HG03175 (cell line): ENCODE measurements around the gene YBX3.

Experiments
- ATAC-seq: cut with Tn5 transposase; IDR thresholded peaks from one replicate; pipeline ENCODE4 v1.9.1; 2021; ENCODE audit warnings: mild to moderate bottlenecking, moderate library complexity; ENCODE audit not compliant: unreplicated experiment

The YBX3 gene

DNA sequence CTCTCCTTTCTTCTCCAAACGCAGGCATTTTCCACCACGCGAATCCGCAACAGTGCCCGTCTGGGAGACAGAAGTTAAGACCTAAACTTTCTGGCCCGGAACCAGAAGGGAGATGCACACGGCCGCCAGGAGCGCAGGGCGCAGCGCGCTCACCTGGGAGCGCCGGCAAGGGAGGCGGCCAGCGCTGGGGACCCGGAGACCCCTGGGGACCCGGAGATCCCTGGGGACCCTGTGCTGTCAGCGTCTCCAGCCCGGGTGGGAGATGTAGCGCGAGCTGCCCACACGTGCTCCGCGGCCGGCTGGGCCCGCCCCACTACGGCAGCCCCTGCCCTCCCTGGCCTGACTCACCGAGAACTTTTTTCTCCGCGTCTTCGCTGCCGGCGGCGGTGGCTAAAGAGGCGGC lies 620 bp downstream of the YBX3 start:
- ATAC-seq = peak; percentile 52

DNA sequence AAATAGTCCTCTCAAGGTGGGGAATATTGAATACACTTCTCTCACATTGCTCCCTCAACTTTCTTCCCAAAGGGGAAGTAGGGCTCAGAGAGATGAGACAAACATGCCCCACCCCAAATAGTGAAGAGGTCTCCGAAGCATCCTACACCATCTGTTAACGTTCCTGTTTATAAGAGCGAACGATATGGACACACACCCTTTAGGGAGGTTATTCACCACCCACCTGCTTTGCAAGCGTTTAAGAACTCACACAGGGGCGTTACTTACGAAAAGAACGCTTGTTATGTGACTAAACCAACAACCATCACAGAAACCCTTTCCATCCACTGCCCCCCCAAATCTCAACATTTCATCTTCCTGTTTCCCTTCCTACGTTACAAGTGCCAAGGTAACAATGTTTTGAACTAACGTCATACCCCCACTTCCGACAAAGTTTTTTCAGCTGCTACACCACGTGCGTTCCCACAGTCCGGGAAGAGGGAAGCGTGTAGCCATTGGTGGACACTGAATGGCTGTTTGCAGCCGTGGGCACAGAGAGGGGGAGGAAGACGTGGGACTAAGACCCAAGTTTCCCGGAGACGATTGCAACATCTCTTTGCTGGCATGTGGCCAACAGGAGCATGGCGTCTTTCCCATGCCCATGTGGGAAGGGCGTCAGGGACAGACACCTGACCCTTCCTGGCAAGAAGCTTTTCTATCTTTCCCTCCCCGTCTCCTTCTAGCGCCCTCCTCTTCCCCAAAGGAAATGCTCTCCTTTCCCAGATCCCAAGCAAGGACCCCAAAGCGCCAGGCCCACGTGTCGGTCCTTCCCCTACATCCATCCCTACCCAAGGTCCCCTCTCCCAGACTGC lies 1.2 kb downstream of the YBX3 start:
- ATAC-seq = peak; percentile 40

DNA sequence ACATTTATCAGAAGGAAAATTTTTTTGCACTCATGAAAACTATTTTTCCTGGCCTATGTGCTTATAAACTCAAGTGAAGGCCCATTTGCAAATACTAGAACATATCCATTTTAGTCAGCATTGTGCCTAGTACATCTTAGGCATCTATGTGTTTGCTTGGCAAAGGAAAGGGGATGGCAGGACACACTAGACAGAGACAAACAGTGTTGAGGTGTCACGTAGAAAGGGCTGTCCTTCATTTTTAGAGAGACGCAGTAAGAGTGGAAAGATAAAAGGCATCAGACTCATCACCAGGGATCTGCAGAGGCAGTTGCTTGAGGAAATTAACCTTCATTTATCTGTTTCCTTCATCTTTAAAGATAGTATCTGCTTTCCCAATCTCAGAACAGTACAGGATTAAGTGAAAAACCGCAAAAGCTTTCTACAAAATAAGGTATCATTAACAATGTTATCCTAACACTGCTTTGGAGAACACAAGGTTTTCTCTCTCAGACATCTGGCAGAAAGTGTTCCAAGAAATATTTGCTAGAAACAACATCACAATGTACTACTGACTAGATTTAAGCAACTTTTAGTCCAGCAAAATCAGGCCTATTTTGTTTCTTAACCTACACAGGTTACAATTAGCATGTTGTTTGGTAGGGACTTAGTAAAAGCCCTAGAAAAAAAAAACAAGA lies 2.0 kb downstream of the YBX3 start:
- ATAC-seq = no peak

DNA sequence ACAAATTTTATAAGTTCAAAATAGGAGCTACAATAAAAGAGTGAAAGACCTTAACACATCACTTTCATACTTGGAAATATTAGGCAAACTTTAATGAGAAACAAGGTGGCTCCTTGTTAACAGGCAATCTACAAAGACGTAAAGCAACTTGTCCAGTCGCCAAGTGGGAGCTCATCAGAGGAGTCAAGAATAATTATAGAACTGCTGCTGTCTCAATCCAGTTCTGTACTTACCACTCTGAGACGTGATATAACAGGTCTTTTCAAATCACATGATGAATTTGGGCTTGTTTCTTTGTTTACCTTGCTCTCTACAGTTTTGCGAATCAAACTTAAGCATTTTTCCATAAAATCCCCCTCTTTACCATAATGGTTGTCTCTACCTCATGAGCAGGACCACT lies 3.6 kb downstream of the YBX3 start:
- ATAC-seq = no peak

DNA sequence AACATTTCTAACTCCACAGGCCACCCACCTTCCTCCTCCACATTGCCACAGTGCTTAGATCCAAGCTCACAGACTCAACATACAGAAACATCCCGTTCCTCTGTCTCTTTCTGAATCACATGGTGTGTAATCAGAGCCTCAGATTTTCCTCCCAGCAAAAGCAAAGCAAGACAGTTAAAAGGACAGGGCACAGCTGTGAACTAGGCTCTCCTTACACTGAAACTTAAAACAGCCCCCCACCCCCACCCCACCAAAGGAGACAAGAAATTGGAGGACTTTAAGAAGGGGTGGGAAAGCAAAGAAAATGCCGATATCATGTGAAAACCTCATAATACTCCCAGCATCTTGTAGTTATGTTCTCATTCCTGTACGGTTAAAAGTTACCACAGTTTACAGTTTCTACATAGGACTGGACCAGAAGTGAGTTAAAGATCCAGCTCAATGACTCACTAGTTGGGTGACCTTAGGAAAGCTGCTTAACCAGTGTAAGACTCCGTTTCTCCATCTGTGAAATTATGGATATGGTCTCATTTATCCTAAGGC lies 4.8 kb downstream of the YBX3 start:
- no peak for ATAC-seq

DNA sequence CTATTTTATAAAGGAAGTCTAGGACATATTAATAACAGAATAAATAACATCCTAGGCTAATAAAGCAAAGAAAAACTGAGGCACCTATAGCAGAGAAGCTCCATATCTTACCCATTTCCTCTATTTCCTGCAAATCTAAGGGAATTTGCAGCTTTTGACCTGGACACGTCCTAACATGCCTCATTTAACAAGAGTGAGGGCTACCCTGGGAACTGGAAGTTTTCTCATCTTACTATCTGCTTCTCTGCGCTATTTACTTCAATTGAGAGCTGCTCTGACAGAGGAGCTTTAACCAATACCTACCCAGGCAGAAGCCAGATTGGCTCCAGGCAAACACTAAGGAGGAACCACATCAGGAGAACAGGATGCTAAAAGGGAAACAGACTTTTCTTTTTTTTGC lies 5.7 kb downstream of the YBX3 start:
- ATAC-seq = no peak

DNA sequence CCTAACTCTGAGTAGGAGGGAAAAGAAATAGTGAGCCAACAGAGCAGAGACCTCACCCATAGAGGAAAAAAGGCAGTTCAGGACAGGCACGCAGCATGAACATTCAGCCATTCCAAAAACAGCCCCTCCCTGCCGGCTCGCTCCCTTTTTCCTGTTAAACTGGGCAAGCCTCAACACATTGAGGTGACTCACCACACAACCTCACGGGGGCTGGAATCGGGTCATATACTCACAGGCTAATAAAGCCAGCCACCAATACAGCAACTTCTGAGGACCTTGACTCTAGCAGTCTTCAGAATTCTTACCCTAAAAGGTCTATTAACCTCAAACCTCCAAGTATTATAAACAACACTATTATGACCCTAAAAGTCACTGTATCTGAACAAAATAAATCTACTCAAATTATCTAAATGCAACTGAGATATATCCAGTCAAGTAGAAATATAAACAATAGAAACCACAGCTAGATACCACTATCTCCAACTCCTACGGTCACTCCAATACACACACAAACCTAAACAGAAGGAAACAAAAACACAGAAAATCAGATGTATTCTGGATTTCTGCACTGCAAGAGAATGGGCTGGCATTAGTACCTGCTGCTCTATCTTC lies 6.3 kb downstream of the YBX3 start:
- no peak for ATAC-seq

DNA sequence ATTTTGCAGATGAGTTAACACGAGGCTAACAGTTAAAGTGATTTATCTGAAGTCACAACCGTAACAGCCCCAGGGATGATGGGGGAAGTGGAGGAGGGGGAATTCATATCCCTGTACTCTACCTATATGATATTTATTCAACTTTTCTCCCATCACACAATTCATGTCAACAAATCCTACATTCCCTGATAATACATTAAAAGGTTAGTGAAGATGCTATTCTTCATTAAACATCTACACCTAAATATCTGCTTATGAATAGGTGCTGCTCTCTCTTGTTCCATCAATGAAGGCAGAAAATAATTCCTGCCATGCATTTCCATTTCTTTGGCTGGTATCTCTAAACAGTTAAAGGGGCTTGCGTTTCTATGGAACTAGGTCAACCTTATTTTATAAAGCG lies 6.8 kb downstream of the YBX3 start:
- ATAC-seq = no peak

DNA sequence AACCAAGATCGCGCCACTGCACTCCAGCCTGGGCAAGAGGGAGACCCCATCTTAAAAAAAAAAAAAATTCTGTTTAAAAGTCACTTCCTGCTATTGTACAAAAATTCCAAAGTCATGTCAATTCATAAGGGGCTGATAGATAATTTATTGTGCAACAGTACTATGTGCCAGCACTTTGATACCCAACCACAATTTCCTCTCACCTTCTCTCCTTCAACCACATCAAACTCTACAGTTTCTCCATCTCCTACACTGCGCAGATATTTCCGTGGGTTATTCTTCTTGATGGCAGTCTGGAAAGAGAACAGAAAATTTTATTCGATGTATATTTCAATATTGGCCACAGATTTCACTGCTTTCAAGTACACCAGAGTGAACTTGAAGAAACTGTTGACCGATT lies 7.6 kb downstream of the YBX3 start:
- ATAC-seq = no peak

DNA sequence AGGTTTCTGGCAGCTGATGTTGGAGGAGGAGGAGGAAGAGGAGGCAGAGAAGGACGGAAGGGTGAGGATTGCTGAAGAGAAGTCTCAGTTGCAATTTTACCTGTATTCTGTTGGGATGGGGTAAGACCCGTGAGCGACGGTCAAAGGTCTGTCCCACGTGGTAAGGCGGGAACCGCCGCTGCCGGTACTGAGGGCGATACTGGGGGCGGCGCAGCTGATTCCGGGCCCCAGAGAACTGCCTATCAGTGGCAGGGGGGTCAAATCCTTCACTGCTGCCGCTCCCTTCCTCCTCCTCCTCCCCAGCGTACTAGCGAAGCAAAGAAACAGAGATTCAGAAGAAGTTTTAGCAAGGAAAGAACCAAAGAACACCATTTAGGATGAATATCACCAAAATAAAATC lies 13.3 kb downstream of the YBX3 start:
- no peak for ATAC-seq

DNA sequence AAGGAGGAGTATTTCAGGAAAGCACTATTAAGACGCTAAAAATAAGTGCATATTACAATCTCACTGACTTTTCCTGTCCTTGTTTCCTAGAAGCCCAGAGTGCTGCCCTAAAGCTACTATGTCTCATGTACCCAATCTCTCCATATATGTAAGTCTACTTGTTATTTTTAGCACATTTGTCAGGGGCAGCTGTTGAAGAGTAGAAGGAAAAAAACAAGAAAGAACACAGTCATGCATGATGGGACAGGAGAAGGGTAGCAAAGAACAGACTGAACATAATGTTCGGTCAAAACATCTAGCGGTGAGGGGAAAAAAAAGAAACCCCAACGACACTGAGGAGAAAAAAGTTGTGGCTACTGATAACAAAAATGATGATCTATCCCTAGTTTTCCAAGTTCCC lies 14.3 kb downstream of the YBX3 start:
- ATAC-seq = no peak

DNA sequence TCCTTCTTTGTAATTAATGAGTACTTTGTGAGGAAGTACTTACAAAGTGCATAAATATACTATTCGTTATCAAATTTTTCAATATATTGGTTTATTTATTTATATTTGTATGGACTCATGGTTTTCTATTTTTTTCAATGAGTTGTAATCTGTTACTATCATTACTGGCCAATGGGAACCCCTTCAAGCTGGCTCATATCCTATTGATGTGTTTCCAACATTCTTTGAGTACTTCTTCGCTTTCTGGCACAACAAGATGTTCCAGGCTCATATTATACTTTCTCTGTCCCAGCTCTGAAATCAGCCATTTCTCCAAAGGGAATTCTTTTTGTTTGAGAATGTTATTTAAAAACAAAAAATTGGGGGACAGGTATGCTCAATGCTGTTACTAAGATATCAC lies 17.5 kb downstream of the YBX3 start:
- ATAC-seq = no peak

DNA sequence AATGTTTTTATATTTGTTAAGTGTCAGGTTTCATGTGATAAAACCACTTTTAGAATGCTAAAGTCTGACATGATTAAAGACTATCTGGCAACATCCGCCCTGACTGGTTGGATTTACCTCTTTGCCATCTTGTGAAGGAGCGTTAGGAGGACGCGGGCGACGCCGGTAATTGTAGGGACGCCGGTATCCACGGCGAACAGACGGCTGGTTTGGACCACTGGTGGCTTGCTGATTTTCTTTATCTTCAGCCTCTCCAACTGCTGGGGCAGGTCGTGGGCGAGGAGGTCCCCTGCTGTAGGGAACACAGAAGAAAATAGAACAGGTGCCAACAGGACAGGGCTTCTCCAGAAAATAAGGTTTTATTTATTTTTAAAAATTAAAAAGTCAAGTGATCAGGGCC lies 21.3 kb downstream of the YBX3 start:
- no peak for ATAC-seq

DNA sequence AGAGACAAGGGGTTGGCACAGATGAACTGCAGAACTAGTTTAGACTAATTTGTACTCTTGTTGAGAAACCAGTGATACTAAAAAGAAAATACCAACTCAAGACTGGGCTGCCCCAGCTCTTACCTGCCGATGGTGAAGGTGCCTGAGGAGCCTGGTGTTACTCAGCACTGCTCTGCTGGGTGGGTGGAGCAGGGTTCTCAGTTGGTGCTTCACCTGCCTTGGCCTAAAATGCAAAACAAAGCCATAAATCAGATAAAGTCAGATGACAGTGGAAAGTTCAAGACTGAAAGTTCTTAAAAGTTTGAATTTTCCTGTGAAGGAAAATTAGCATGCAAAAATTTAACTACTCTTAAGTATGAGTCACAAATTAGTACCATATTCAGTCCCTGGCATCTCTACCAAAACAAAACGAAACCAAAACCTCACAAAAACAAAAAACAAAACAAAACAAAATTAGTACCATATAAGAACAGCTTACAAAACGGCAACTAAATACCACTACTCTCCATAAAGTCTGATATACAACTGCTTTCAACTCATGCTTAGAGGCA lies 21.9 kb downstream of the YBX3 start:
- ATAC-seq = peak; percentile 49

DNA sequence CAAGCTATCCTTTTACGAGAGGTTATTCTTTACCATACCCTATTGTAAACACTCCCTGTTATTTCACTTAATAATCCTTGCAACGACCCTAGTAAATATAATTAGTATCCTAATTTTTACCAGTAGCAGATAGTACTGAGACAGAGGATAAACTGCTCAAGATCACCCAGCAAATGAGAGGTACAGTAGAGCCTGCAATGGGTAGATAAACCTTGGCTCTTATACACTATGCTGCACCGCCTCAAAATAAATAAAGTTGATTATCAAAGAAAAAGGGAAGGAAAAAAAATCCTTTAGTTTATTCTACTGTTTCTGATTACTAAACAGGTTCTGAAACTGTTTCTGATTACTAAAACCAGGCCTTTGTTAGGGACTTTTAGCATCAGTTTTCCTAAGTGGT lies 22.5 kb downstream of the YBX3 start:
- no peak for ATAC-seq

DNA sequence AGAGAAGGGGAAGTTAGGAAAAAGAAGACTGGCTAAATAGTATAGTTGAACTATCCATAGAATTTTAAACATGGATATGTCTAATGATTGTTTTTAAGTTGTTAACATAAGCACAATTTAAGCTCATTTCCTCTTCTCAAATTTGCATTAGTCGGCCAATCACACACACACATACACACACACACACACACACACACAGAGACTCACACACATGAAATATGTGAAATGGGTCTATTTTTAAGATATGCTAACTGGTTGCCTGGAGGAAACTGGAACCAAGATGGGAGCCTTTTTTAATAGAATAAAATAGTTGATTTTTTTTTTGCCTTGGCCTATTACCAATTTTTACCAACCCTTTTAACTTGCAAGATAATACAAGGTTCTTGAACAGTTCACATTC lies 25.3 kb downstream of the YBX3 start:
- no peak for ATAC-seq

DNA sequence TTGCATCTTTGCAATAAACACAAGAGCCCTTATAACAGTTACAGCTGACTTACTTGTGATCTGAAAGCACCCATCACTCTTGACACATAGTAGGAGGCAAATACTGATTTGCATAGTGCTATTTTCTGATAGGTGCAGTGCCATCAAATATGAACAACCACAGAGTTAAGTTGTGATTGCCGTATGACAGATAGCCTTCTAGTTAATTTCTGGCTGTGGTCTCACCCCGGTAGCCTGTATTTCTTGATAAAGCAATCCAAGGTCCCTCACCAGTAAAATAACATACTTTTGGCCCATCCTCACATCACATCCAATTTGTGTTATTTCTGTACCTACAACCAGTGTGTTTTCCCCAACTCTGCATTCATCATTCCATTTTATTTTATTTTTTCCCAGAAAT lies 26.0 kb downstream of the YBX3 start:
- no peak for ATAC-seq

DNA sequence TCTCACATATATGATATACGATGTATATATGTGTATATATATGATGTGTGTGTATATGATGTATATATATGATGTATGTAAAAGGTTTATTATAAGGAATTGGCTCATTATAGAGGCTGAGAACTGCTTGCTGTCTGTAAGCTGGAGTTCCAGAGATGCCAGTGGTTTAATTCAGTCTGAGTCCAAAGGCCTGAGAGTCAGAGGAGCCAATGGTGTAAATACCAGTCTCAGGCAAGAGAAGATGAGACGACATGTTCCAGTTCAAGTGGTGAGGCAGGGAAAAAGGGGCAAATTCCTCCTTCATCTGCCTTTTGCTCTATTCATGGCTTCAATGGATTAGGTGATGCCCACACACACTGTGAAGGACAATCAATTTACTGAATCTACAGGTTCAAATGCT lies 32.2 kb downstream of the YBX3 start:
- ATAC-seq = no peak

DNA sequence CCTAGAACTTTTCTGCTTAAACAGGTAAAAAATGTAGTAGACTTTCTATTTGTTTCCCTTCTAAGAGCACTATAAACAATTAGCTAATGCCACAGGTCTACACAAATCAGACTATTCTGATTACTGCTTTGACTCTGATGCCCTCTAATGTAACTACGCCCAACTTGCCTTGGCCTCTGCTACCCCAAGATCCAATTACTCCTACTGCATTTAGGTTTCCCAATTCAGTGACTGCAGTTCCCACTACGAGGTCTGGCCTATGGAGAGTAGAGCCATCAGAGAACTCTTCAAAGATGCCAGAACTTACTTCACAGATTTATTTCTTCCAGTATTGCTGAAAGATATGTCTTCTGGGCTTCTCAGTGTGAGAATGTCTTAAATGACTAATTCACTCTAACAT lies 34.0 kb downstream of the YBX3 start:
- no peak for ATAC-seq

DNA sequence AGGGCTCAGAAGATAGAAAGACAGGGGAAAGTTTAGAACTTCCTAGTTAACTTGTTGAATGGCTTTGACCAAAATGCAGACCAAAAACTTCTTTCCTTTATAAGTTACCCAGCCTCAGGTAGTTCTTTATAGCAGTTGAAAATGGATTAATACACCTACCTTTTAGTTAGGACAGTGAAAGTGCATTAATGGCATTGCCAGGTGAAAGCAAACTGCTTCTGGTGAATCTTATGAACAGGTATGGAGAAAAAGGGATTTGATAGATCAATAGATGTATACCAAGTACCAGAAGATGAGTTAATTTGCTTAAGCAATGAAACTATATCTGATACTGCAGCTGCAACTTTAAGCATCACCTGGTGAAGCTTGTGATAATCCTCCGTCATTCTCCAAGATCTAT lies 35.1 kb downstream of the YBX3 start:
- ATAC-seq = no peak

DNA sequence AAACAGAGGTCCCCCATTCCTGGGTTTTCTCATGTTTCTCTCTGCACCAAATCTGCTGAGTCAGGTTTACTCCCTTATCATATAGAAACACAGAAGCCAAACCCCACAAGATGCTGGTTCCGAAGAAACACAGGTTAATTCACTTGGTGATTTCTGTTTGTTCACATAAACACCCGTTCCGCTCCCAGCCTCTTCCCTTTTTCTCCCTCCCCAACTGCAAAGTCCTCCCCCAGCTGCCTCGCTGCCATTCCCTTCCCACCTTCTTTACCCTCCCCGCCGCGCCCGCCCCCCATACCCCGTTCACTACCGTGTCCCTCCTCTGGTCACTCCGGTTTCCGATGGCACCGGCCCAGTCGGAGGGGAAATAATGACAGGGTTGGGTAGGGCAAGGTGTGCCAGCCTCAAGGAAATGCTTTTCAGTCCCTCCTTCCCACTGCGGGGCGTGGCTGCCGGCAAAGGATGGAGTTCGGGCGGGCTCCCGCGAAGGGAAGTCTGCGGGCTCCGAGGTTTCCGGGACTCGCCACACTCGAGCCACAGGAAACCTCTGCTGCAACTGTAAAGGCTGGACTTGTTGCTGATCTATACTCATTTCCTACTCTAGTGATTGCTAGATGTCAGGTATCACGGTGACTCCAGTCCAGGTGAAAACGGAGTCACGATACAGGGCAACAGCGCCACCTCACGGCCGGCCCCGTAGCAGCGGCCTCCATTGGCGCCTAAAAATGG lies 49.3 kb downstream of the YBX3 start, which contains the start of gene STYK1:
STYK1 (minus strand) TSS at position 394 of the 726 bp plus-strand sequence. CDS start 39,434 bp downstream, outside the sequence.
- ATAC-seq = peak; percentile 78
